K562 (cell line): ENCODE results near the gene PPT1. TPM values are rescaled to one million over a fixed set of nuclear protein-coding genes. Genes with fewer than 3 reads are reported as not detected.

ENCODE experiments used
- EHMT2 ChIP-seq: fragments of 450-650 bp; IDR thresholded peaks from 2 replicates; pipeline ENCODE4 v1.6.1; 2018; ENCODE audit warnings: antibody characterized with exemption
- ETV6 ChIP-seq, 3 experiments: fragments of 150-350 bp in 1 of 3; sonication (generic) in 1 of 3; formaldehyde crosslinking in 1 of 3; IDR thresholded peaks; 2 replicates each; pipeline versions ENCODE4 v1.6.1 to v1.8.0; 2014 to 2022; ENCODE audit warnings: borderline replicate concordance in 2 of 3, low read depth in 2 of 3, antibody characterized with exemption in 1 of 3, low read length in 1 of 3, mild to moderate bottlenecking in 1 of 3, missing genetic modification reagents in 1 of 3
- HDAC8 ChIP-seq: fragments of 450-650 bp; IDR thresholded peaks from 2 replicates; pipeline ENCODE4 v1.6.1; 2016; ENCODE audit warnings: mild to moderate bottlenecking, missing genetic modification characterization, moderate library complexity, missing compliant biosample characterization
- HLTF ChIP-seq: fragments of 450-650 bp; IDR thresholded peaks from 2 replicates; pipeline ENCODE4 v1.6.1; 2016
- NFATC3 ChIP-seq: fragments of 450-650 bp; IDR thresholded peaks from 2 replicates; pipeline ENCODE4 v1.6.1; 2017; ENCODE audit warnings: mild to moderate bottlenecking
- SIN3B ChIP-seq: fragments of 450-650 bp; IDR thresholded peaks from 2 replicates; pipeline ENCODE4 v1.6.1; 2017; ENCODE audit warnings: low read depth, mild to moderate bottlenecking, moderate library complexity
- ZNF197 ChIP-seq: fragments of 200-800 bp; sonication (Bioruptor generic); IDR thresholded peaks from 2 replicates; pipeline ENCODE4 v1.6.1; 2016; ENCODE audit warnings: low read depth, missing genetic modification characterization, missing compliant biosample characterization
- polyA plus RNA-seq, 8 experiments: library from polyadenylated mRNA; depleted of rRNA in 4 of 8; stranded (reverse) in 5 of 8; unstranded in 3 of 8; fragments of >200 nt; fragmentation: Nextera tagmentation in 2 of 8; fragmentation: Illumina TruSeq in 1 of 8; extraction: Ambion mirVana in 2 of 8; extraction: Trizol in 1 of 8; gene quantifications; 2 replicates each; pipeline versions ENCODE4 v1.2.1 to v1.2.3, GENCODE V29; 2011 to 2014; ENCODE audit warnings: inconsistent platforms in 1 of 8, missing spikeins in 1 of 8
- total RNA-seq, 7 experiments: library from RNA; depleted of rRNA in 6 of 7; stranded (reverse); fragments of >200 nt in 6 of 7; fragmentation: Illumina TruSeq in 2 of 7; extraction: Trizol in 2 of 7; gene quantifications; 2 replicates each; pipeline versions ENCODE4 v1.2.1 to v1.2.3, GENCODE V29; 2011 to 2021; ENCODE audit warnings: low replicate concordance in 1 of 7
- TF ChIP-seq, protein P1 (sequence below): fragments of 450-650 bp; IDR thresholded peaks from 2 replicates; pipeline ENCODE4 v1.6.1; 2016; ENCODE audit warnings: mild to moderate bottlenecking, moderate library complexity
- TF ChIP-seq, protein P2 (sequence below): sonication (generic); formaldehyde crosslinking; IDR thresholded peaks from 2 replicates; pipeline ENCODE4 v1.9.0; 2022; ENCODE audit warnings: mild to moderate bottlenecking, missing genetic modification reagents
- TF ChIP-seq, protein P3 (sequence below): fragments of 250-450 bp; sonication (Bioruptor Pico); IDR thresholded peaks from 2 replicates; pipeline ENCODE4 v1.8.0; 2022; ENCODE audit warnings: inconsistent platforms
- TF ChIP-seq, protein P4 (sequence below): fragments of 250-450 bp; sonication (Bioruptor Pico); IDR thresholded peaks from 2 replicates; pipeline ENCODE4 v1.8.0; 2021; ENCODE audit warnings: mild to moderate bottlenecking, moderate library complexity

PPT1 gene
- total and polyA plus RNA-seq, 9 of the 15 experiments (the other 6 are each of a cell fraction or from before 2014, with no cell fraction given) = 72.2 to 285 (median 143) TPM

DNA sequence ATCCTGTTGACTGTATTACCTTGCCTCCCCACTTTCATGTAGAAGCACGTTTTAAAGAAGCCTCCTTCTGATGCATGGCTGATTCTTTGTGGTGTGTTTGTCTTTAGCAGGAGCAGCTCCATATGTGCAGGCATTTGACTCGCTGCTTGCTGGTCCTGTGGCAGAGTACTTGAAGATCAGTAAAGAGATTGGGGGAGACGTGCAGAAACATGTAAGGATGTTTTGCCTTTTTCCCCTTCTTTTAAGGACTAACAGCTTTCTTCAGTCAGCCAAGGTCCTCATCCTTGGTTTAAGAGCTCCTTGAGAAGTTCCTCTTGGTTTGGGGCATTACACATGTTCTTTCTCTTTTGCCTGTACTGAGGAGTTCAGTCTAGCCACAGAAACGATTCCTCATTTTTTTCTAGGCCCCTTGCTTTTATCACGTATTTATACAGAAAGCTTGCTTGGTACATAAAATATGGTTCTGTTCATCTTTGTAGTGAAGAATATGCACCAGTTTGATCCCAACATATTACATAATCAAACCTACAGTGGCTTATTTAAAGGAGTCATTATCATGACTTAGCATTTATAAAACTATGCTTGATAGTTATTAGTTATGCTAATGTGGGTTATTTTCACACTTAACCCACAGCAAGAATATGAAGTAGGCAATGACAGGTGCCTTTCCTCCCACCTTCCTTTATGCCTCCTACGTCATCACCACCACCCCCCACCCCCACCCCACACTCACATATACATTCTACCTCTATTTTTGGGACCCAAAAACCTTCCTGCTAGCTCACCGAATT lies 36.9 kb downstream of the PPT1 start (continued):
- TF ChIP-seq, protein P1, sequence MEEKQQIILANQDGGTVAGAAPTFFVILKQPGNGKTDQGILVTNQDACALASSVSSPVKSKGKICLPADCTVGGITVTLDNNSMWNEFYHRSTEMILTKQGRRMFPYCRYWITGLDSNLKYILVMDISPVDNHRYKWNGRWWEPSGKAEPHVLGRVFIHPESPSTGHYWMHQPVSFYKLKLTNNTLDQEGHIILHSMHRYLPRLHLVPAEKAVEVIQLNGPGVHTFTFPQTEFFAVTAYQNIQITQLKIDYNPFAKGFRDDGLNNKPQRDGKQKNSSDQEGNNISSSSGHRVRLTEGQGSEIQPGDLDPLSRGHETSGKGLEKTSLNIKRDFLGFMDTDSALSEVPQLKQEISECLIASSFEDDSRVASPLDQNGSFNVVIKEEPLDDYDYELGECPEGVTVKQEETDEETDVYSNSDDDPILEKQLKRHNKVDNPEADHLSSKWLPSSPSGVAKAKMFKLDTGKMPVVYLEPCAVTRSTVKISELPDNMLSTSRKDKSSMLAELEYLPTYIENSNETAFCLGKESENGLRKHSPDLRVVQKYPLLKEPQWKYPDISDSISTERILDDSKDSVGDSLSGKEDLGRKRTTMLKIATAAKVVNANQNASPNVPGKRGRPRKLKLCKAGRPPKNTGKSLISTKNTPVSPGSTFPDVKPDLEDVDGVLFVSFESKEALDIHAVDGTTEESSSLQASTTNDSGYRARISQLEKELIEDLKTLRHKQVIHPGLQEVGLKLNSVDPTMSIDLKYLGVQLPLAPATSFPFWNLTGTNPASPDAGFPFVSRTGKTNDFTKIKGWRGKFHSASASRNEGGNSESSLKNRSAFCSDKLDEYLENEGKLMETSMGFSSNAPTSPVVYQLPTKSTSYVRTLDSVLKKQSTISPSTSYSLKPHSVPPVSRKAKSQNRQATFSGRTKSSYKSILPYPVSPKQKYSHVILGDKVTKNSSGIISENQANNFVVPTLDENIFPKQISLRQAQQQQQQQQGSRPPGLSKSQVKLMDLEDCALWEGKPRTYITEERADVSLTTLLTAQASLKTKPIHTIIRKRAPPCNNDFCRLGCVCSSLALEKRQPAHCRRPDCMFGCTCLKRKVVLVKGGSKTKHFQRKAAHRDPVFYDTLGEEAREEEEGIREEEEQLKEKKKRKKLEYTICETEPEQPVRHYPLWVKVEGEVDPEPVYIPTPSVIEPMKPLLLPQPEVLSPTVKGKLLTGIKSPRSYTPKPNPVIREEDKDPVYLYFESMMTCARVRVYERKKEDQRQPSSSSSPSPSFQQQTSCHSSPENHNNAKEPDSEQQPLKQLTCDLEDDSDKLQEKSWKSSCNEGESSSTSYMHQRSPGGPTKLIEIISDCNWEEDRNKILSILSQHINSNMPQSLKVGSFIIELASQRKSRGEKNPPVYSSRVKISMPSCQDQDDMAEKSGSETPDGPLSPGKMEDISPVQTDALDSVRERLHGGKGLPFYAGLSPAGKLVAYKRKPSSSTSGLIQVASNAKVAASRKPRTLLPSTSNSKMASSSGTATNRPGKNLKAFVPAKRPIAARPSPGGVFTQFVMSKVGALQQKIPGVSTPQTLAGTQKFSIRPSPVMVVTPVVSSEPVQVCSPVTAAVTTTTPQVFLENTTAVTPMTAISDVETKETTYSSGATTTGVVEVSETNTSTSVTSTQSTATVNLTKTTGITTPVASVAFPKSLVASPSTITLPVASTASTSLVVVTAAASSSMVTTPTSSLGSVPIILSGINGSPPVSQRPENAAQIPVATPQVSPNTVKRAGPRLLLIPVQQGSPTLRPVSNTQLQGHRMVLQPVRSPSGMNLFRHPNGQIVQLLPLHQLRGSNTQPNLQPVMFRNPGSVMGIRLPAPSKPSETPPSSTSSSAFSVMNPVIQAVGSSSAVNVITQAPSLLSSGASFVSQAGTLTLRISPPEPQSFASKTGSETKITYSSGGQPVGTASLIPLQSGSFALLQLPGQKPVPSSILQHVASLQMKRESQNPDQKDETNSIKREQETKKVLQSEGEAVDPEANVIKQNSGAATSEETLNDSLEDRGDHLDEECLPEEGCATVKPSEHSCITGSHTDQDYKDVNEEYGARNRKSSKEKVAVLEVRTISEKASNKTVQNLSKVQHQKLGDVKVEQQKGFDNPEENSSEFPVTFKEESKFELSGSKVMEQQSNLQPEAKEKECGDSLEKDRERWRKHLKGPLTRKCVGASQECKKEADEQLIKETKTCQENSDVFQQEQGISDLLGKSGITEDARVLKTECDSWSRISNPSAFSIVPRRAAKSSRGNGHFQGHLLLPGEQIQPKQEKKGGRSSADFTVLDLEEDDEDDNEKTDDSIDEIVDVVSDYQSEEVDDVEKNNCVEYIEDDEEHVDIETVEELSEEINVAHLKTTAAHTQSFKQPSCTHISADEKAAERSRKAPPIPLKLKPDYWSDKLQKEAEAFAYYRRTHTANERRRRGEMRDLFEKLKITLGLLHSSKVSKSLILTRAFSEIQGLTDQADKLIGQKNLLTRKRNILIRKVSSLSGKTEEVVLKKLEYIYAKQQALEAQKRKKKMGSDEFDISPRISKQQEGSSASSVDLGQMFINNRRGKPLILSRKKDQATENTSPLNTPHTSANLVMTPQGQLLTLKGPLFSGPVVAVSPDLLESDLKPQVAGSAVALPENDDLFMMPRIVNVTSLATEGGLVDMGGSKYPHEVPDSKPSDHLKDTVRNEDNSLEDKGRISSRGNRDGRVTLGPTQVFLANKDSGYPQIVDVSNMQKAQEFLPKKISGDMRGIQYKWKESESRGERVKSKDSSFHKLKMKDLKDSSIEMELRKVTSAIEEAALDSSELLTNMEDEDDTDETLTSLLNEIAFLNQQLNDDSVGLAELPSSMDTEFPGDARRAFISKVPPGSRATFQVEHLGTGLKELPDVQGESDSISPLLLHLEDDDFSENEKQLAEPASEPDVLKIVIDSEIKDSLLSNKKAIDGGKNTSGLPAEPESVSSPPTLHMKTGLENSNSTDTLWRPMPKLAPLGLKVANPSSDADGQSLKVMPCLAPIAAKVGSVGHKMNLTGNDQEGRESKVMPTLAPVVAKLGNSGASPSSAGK = no peak
- TF ChIP-seq, protein P2, sequence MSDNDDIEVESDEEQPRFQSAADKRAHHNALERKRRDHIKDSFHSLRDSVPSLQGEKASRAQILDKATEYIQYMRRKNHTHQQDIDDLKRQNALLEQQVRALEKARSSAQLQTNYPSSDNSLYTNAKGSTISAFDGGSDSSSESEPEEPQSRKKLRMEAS (CRISPR knock-in tag) = no peak
- TF ChIP-seq HDAC8 (tag) (peak; percentile 92), EHMT2 (no peak), NFATC3 (no peak), HLTF (no peak), SIN3B (no peak), ZNF197 (CRISPR knock-in tag) (peak; percentile 67; the same call in 1 of the 2 replicates), ETV6 (IDR thresholded peaks at IDR 0.05; ENCODE audit: borderline replicate concordance in 1 of 2, low read depth in 2 of 2, low read length in 1 of 2) (no peak), ETV6 (CRISPR knock-in tag; IDR thresholded peaks at IDR 0.05; ENCODE audit: borderline replicate concordance) (0 out of 2 replicates have a peak, but pooled peaks have one; percentile 30)
- TF ChIP-seq, protein P3, sequence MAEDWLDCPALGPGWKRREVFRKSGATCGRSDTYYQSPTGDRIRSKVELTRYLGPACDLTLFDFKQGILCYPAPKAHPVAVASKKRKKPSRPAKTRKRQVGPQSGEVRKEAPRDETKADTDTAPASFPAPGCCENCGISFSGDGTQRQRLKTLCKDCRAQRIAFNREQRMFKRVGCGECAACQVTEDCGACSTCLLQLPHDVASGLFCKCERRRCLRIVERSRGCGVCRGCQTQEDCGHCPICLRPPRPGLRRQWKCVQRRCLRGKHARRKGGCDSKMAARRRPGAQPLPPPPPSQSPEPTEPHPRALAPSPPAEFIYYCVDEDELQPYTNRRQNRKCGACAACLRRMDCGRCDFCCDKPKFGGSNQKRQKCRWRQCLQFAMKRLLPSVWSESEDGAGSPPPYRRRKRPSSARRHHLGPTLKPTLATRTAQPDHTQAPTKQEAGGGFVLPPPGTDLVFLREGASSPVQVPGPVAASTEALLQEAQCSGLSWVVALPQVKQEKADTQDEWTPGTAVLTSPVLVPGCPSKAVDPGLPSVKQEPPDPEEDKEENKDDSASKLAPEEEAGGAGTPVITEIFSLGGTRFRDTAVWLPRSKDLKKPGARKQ = no peak
- TF ChIP-seq, protein P4, sequence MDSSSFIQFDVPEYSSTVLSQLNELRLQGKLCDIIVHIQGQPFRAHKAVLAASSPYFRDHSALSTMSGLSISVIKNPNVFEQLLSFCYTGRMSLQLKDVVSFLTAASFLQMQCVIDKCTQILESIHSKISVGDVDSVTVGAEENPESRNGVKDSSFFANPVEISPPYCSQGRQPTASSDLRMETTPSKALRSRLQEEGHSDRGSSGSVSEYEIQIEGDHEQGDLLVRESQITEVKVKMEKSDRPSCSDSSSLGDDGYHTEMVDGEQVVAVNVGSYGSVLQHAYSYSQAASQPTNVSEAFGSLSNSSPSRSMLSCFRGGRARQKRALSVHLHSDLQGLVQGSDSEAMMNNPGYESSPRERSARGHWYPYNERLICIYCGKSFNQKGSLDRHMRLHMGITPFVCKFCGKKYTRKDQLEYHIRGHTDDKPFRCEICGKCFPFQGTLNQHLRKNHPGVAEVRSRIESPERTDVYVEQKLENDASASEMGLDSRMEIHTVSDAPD (CRISPR knock-in tag) = peak; percentile 80; the same call in 1 of the 2 replicates
